ENCODE data around the gene UPK3A. TPM values are rescaled to one million over a fixed set of nuclear protein-coding genes. Genes with fewer than 3 reads are reported as not detected.

UPK3A gene
- polyA plus RNA-seq, 1 of the 3 experiments (the other 2 are of a cell fraction): not detected

DNA sequence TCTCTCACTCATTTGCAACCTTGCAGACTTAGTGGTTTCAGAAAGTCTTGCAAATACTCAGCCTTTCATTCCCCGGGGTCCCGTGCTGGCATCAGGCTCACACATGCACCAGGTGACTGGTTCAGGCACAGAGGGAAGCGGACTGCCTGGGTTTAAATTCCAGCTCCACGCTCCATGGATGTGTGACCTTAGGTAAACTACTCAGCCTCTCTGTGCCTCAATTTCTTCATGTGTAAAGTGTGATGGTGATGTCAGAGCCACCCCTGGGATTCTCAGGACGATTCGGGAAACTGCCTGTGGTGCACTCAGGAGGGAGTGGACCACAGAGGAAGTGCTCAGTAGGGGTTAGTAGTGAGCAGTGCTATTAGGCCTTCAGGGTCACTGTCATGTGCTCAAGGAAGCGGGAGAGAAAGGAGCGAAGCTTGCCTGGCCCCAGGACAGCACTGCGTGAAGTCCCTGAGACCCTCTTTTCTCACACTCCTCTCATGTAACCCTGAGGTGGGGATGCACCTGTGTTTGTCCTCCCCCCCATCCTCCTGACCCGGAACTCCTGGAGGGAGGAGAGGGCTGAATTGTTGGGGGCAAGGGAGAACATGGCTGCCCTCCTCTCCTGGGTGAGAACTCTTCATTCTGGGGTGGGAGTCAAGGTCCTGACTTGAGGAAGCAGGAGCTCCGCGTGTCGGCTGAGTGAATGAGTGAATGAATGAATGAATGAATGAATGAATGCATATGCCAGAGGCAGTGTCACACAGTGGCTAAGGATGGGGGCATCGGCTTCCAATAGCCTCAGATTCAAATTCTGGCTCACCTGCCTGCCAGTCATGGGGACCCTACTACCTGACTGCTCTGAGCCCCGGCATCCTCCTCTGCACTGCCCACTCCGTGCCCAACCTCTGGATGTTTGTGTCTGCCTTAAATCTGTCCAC lies 14.4 kb upstream of the UPK3A start:
- no peaks in the 10 kb centered on the region for H3K9me3 ChIP-seq
- DNase-seq: no peak
- TF ChIP-seq MEF2A (IDR thresholded peaks at IDR 0.05; ENCODE audit: borderline replicate concordance, low read depth) (no peak), RFX5 (IDR thresholded peaks at IDR 0.05; ENCODE audit: low read length) (no peak), RXRA (IDR thresholded peaks at IDR 0.05; ENCODE audit: borderline replicate concordance, low read depth) (no peak), FOSL2 (IDR thresholded peaks at IDR 0.05; ENCODE audit: borderline replicate concordance, low read depth) (no peak), JUND (IDR thresholded peaks at IDR 0.05) (no peak), FOXJ3 (CRISPR knock-in tag; IDR thresholded peaks at IDR 0.05) (no peak), EZH2phosphoT487 (IDR thresholded peaks at IDR 0.05; ENCODE audit: borderline replicate concordance, low read depth) (no peak), POLR2AphosphoS5 (IDR thresholded peaks at IDR 0.05; ENCODE audit: low read depth, low read length) (no peak), FOXM1 (IDR thresholded peaks at IDR 0.05; ENCODE audit: low read depth) (no peak), EP300 (IDR thresholded peaks at IDR 0.05; ENCODE audit: borderline replicate concordance in 1 of 2, low read depth in 1 of 2, low read length in 1 of 2) (no peak), SMC3 (IDR thresholded peaks at IDR 0.05; ENCODE audit: low read depth, low read length) (no peak), CHD2 (IDR thresholded peaks at IDR 0.05; ENCODE audit: low read length, partially characterized antibody) (no peak), TCF12 (IDR thresholded peaks at IDR 0.05) (no peak), RCOR1 (IDR thresholded peaks at IDR 0.05; ENCODE audit: low read length) (no peak), GATA2 (CRISPR knock-in tag; IDR thresholded peaks at IDR 0.05) (no peak)
- TF ChIP-seq, protein P1, sequence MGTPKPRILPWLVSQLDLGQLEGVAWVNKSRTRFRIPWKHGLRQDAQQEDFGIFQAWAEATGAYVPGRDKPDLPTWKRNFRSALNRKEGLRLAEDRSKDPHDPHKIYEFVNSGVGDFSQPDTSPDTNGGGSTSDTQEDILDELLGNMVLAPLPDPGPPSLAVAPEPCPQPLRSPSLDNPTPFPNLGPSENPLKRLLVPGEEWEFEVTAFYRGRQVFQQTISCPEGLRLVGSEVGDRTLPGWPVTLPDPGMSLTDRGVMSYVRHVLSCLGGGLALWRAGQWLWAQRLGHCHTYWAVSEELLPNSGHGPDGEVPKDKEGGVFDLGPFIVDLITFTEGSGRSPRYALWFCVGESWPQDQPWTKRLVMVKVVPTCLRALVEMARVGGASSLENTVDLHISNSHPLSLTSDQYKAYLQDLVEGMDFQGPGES (IDR thresholded peaks at IDR 0.05; ENCODE audit: low read depth, low read length): no peak
- TF ChIP-seq, protein P2, sequence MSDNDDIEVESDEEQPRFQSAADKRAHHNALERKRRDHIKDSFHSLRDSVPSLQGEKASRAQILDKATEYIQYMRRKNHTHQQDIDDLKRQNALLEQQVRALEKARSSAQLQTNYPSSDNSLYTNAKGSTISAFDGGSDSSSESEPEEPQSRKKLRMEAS (IDR thresholded peaks at IDR 0.05; ENCODE audit: low read depth): no peak
- TF ChIP-seq, protein P3, sequence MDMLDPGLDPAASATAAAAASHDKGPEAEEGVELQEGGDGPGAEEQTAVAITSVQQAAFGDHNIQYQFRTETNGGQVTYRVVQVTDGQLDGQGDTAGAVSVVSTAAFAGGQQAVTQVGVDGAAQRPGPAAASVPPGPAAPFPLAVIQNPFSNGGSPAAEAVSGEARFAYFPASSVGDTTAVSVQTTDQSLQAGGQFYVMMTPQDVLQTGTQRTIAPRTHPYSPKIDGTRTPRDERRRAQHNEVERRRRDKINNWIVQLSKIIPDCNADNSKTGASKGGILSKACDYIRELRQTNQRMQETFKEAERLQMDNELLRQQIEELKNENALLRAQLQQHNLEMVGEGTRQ (IDR thresholded peaks at IDR 0.05; ENCODE audit: borderline replicate concordance, low read depth, low read length): no peak
- TF ChIP-seq, protein P4, sequence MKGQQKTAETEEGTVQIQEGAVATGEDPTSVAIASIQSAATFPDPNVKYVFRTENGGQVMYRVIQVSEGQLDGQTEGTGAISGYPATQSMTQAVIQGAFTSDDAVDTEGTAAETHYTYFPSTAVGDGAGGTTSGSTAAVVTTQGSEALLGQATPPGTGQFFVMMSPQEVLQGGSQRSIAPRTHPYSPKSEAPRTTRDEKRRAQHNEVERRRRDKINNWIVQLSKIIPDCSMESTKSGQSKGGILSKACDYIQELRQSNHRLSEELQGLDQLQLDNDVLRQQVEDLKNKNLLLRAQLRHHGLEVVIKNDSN (IDR thresholded peaks at IDR 0.05; ENCODE audit: borderline replicate concordance, low read depth): no peak
- POLR2A ChIA-PET: no interaction called here
- H3K9me2 ChIP-seq: no peaks in the 10 kb centered on the region
- H3K9ac ChIP-seq: no peak overlapping the region
- CTCF ChIA-PET: interaction anchor here (0.6 to 2.0 kb wide), 10 partner anchors 155 to 307 kb away, joined by 3 to 14 read pairs (median 4); no protein-coding TSS in a partner anchor
- peaks cover 0 to 5% of the 10 kb centered on the region in 2 experiments; a peak in 1 of 4 replicates for H3K4me1 ChIP-seq (ENCODE audit: control insufficient read depth in 1 of 2, insufficient read depth in 2 of 2, low read depth in 1 of 2, low read length in 1 of 2)
- no peaks in the 10 kb centered on the region for H3K36me3 ChIP-seq (replicated peaks in 1 of 2; ENCODE audit: control insufficient read depth in 1 of 2, insufficient read depth in 2 of 2, low read length in 1 of 2)
- H3F3A ChIP-seq (replicated peaks; ENCODE audit: insufficient read depth): no peaks in the 10 kb centered on the region
- H2AFZ ChIP-seq (ENCODE audit: low read depth): no peak overlapping the region
- no peaks in the 10 kb centered on the region for H3K27me3 ChIP-seq (ENCODE audit: insufficient read depth)
- H3K79me2 ChIP-seq (ENCODE audit: insufficient read depth): no peaks in the 10 kb centered on the region
- no peak overlapping the region for H3K4me2 ChIP-seq
- H4K20me1 ChIP-seq (ENCODE audit: insufficient read depth): no peaks in the 10 kb centered on the region
- H3K27ac ChIP-seq (ENCODE audit: low read depth in 2 of 2, low read length in 1 of 2): no peak overlapping the region
- no peak overlapping the region for H3K4me3 ChIP-seq (ENCODE audit: low read depth in 2 of 2, low read length in 1 of 2)
- 92% methylated on average over 15 of the region's 16 CpGs for WGBS (ENCODE audit: low lambda C conversion rate)

All from SK-N-SH (cell line).